Non-pigmented ciliary epithelial cell (primary cell): ENCODE data around the gene HES6.

Experiments used
- DNase-seq: peaks from one replicate; pipeline ENCODE4 v3.0.0-alpha.2; 2010; ENCODE audit warnings: low read depth

HES6 gene

DNA sequence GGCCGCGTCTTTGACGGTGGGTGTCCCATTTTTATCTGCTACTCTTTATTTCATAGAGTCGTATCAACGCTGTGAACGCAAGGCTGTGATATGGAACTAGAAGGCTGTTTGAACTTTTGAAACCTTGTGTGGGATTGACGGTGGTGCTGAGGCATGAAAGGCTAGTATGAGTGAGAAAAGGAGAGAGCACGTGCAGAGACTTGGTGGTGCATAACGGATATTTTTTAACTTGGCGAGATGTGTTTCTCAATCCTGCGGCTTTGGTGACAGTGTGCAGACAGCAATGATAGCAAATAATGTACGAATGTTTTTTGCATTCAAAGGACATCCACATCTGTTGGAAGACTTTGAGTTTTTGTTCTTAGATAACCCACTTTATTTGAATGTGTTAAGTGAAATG, 6.2 kb downstream of the HES6 start:
- DNase-seq = no peak

DNA sequence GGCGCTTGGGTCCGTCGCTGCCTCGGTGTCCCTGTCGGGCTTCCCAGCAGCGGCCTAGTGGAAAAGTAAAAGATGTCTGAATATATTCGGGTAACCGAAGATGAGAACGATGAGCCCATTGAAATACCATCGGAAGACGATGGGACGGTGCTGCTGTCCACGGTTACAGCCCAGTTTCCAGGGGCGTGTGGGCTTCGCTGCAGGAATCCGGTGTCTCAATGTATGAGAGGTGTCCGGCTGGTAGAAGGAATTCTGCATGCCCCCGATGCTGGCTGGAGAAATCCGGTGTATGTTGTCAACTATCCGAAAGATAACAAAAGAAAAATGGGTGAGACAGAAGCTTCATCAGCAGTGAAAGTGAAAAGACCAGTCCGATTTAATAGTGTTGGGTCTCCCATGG, 8.0 kb downstream of the HES6 start:
- DNase-seq = no peak

DNA sequence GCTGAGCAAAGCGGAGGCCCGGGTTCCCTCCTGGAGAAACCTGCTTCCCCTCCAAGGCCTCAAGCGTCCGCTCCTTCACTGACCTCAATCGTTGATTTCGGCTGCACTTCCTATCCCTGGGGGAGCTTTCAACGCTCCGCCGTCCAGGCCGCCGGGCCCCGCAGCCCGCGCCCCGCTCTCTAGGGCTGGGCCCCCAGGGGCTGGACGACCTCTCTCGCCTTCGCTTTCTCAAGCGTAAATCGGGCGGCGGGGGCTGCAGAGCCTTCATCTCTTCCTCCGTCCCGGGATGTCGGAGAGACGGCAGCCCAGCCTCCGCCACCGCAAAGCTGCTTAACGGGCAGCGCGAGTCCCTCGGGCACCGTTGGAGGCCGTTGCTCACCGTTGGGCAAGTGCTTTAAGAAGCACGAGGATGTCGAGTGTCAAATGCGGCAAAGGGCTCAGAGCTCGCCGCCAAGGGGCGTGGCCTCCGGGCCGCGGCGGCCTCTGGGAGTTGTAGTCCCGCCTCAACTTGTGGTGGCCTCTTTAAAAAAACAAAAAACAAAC, 8.5 kb downstream of the HES6 start:
- DNase-seq = no peak

DNA sequence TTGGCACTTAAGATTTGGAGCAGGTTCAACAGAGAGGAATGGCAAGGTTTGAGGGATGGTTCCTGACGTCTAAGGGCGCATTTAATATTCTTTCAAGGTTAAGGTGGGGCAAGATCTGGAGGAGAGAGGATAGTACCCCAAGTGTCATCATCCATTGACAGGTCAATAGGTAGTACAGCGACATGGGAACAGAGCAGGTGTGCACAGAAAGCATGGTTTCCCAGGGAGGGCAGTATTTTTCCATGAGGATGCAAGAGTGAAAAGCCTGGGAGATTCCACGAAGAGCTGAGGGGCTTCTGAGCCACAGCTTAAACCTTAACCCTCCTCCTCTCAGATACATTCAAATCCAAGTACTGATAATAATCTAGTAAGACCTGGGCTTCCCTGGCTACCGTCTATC, 9.1 kb downstream of the HES6 start:
- no peak for DNase-seq

DNA sequence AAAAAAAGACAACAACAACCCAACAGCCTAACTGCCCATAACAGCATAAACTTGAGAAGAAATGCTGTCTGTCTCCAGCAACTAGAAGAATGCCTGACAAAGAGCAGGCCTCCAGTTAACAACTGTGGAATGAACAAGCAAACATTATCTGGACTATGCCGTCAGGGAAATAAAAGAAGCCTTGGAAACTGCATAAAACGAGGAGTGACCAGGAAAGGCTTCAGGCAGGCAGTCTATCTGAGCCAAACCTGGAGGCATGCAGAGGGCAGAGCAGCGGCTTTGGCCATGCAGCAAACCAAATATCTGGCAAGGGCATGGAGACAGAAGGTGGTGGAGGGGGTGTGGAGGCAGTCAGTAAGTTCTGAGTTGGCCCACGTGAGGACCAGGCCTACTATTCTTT, 11.1 kb downstream of the HES6 start:
- DNase-seq = no peak

DNA sequence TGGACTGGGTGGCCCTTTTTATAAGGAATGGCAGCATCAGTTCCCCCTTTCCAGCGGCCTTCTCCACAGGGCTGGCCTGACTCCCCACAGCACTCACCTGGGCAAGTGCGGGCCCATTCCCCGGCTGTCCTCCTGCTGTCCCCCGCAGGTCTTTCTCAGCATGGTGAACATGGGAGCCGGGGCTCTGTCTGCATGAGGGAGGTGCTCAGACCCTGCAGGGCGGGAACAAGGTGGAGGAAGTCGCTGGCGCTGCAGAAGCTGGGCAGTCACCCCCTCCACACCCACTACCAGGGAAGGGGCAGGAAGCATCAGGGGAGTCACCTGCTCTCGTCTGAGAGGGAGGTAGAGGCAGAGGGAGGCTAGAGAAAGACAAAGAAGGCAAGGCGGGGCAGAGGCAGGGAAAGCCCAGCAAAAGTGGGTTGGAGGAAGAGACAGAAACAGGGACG, 12.2 kb downstream of the HES6 start:
- no peak for DNase-seq

DNA sequence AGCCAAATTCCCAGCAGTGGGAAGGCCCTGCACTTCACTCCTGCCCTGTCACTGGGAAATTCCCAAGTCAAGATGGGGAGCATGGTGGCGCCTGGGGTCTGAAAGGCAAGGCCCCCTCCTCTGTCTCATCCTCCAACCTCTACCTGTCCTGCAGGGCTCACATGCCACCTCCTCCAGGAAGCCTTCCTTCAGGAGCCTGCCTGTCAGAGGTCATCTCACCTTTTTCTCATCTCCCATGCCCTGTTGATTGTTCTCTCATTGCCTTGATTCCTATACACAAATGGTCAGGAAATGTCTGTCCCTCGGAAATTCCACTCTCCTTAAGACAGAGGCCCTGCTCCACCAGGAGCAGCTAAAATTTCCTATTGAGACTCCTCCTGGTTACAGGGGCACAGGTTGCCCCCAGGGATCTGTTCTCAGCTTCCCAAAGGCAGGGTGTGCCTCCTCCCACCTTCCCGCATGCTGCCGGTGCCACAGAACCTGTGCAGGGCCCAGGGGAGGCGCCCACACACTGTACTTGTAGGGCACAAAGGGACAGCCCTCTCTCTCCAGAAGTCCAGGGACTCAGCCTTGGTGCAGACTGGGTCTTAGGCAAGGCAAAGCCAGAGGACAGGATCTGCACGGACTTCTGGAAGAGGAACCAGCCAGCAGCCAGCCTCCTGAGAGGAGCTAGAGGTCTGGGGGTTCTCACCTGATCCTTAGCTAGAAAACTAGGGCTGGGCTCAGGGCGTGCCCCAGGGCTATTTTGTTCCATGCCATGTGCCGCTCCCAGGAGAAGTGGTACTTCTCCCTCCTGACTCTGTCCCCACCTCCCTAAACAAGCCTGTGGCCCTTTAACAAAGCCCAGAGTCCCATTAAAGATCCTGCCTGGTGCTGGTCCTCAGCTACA, 12.9 kb downstream of the HES6 start:
- no peak for DNase-seq

DNA sequence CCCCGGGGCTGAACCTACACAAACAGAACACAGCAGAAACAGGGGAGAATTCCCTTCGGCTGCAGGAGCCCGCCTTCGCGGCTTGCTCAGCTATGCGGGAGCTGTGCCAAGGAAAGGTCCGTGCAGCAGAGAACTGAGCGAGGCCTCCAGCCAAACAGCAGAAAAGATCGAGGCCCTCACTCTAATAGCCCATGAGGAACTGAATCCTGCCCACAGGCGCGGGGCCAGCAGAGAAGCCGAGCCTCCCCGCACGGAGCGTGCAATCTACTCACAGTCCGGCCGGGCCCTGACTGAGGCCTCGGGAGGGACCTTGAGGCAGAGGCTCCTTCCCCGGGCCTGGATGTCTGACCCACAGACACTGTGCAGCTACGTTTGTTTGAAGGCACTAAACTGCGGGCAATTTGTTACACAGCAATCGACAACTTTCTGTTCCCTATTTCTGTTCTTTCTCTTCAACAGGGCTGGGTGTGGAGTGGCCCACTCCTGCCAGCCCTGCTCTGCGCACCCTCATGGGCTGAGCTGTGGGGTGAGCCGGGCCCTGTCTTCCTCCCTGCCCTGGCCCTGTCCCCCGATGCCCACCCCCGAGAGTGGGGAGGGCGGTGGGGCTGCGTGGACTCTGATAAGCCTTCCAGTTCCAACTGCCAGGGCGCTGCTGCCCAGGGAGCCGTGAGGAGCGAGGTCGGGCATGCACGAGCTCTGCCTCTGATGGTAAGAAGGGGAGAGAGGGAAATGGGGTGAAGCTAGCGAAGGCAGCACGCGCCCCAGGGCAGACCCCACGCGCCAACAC, 13.7 kb downstream of the HES6 start:
- DNase-seq = no peak

DNA sequence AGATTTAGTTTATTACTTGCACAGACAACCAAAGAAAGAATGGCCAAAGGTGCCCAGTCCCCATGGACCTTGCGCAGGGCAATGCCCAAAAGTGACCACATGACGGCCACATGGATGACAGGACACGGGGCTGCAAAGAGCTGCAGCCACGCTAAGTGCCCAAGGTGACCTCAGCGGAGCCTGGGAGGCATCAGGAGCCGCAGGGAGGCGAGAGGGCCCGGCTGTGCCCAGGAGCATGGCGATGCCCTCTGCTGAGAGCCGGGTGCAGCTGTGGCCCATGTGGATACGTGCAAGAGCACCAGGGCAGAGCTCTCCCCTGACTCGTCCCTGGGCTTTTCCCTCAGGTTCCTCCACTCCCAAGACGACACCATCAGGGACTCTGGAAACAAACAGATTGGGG, 14.7 kb downstream of the HES6 start:
- no peak for DNase-seq

DNA sequence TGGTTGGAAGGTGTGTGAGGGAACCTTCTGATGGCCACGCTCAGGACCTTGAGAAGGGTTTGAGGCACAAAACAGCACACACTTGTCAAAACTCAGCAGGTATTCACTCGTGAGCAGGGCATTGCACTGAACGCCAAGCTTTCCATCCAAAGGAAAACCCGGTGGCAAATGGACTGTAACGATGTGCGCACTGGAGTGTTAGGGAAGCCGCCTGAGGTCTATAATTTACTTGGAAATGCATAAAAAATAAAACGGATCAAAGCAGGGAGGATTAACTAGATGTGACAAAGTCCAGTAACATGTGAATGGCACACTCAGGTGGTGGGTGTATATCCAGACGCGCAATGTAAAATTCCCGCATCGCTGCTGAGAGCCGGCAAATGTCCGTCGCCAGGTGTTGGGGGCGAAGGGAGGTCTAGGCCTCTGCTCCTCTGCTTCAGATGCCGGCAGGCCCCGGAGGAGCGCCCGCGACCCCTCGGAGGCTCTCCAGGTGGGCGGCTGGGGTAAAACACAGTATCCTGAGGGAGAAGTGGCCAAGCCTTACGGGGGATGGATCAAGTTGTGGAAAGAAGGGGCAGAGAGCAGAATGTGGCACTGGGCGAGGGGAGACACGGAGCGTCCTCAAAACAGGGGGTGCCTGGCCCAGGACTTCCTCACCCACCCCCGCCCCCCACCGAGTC, 15.3 kb downstream of the HES6 start:
- no peak for DNase-seq

DNA sequence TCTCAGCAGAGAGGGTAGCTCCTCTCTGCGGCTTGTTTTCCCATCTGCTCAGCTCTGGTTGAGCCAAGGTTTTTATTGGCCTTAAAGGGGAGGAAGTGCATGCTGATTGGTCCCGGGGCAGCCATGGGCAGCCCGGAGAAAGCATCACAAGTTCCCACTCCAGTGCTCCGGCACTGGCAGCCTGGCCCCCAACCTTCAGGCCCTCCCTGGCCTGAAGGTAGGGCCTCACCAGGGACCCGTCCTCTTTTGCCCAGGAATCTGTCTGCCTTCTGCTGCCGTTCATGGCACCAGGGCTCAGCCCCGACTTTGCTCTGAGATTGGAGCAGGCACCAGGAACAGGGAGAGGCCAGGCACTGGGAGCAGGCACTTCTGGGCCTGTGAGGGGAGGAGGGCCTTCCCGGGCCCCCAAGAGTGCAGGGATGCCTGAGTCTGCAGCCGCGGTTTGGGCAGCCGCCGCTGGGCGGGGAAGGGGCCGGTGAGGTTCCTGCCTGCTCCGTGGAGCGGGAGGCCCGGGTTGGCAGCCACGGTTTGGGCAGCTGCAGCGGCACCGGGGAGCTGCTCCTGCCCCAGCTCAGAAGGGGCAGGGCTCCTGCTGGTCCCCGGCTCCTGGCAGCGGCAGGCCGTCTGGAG, 18.8 kb downstream of the HES6 start:
- DNase-seq = no peak

DNA sequence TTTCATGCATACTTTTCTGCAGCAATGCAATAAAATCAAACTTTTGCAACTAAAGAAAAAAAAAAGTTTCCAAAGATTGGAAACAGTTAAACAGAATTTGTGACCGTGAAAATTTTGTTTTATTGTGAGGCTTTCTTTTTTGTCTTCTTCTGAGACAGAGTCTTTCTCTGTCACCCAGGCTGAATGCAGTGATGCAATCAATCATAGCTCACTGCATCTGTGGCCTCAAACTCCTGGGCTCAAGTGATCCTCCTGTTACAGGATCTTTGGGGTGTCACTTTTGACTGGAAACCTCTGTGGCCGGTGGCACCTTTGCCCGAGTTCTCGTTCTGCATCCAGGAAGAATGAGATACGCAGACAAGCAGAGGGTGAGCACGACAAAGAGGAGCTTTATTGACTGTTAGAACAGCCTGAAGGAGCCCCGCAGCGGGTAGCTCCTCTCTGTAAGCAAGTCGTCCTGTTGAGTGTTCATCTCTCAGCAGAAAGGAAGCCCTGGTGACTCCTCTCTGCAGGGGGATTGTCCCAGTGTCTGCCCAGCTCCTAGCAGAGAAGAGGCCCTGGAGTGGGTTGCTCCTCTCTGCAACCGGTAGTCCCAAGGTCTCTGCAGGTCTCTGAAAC, 19.5 kb downstream of the HES6 start:
- DNase-seq = no peak

DNA sequence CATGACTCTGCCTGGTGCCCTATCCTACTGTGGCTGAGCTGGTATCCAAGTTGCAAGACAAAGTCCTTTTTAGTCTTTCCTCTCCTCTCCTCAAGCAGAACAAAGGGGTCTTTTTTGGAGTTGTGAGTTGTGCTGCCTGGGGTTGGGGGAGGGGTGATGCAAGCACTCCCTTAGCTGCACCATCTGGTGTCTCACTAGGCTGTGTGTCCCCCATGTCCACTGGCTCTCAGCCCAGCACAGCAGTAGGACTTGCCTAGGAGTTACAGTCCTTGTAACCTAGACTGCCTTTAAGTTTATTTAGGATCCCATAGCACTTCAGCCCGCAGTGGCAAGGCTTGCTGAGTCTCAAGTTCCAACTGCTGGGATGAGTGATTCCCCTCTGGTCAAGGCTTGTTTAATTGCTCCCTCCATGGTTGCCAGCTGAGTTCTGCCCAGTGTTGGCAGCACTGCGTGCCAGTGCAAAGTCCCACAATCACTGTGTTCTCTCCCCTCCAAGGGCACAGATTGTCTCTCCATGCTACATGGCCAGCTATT, 23.1 kb downstream of the HES6 start:
- DNase-seq = no peak

DNA sequence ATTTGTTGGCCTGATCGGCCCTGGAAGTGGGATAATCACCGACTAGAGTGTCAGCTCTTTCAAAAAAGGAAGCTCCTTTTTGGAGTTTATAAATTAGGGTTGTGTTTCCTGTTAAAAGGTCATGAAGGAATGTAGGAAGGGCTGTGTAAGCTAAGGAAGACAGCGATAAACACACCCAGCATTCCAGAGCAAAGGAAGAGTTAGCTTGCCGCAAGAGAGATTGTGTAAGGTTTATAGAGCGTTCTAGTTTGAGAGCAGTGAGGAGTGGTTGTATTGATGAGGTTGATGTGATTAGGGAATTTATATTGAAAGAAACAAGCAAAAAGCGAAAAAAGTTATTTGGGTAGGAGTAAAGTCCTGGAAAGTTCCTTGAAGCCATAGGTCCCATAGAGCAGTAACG, 32.8 kb downstream of the HES6 start:
- no peak for DNase-seq

DNA sequence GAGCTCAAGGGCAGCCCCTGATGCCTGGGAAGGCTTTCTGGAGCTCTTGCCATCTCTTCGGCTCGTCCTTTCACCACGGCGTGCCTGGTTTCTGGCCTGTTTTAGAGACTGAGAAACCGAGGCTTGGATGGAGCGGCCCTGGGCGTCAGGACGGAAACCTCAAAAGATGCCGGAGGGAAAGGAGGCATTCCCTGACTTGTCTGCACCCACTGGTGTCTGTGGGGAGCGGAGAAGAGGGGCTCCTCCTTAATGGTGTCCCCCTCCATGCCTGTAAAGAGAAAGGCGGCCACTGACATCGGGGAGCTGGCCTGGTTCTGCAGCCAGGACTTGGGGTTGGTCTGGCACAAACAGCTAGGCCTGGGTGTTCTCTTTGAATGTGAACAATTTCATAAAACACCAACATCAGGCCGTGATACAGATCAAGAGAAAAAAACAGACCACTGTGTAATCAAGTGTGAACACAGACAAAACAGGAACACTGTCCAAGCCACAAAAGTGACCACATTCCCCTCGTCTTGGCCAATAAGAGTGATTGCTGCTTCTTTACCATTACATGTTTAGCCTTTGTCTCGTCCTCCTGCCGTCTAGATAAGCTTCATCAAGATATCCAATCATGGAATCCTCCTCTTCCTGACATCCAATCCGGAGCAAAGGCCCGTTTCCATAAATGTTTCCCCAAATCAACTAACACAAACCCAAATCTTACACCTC, 35.7 kb downstream of the HES6 start:
- no peak for DNase-seq

DNA sequence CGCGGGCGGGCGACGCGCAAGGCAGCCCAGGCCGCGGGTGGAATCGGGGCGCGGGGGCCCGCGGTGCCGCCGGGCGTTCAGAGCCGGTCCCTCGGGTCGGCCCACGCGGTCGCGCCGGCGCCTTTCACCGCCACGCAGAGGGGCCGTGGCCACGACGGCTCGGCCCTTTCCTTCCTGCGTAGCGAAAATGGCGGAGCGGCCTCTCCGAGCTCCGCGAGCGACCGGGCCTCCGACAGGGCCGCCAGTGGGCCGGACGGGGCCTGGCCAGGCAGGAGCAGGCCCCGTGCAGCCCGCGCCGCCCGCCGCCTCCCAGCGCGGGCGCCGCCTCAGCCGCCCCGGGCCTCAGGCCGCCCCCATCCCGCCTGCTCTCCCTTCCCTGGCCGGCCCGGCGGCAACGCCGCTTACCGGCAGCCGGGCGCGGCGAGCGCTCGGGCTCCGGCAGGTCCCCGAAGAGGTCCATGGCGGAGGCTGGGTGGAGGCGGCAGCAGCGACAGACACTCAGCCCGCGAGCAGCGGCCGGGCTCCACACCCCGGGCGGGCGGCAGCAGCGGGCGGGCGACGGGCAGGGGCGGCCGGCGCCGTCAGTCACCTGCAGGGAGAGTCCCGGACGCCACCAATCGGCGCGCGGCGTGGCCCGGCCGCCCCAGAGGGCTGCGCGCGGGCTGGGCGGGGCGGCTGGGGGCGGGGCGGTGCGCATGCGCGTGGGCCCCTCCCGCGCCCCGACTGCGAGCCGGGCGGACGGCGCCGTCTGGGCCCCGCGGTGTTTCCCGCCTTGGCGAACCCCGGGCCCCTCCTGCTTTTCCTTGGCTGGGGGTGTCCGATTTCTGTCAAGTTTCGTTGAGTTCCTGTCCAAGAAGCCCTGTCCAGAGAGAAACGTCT, 36.5 kb downstream of the HES6 start, which contains the start of gene ILKAP:
TSS of gene ILKAP (minus strand) at position 602 of the 879 bp plus-strand sequence. CDS start at position 460, 142 bp downstream.
- no peak for DNase-seq

DNA sequence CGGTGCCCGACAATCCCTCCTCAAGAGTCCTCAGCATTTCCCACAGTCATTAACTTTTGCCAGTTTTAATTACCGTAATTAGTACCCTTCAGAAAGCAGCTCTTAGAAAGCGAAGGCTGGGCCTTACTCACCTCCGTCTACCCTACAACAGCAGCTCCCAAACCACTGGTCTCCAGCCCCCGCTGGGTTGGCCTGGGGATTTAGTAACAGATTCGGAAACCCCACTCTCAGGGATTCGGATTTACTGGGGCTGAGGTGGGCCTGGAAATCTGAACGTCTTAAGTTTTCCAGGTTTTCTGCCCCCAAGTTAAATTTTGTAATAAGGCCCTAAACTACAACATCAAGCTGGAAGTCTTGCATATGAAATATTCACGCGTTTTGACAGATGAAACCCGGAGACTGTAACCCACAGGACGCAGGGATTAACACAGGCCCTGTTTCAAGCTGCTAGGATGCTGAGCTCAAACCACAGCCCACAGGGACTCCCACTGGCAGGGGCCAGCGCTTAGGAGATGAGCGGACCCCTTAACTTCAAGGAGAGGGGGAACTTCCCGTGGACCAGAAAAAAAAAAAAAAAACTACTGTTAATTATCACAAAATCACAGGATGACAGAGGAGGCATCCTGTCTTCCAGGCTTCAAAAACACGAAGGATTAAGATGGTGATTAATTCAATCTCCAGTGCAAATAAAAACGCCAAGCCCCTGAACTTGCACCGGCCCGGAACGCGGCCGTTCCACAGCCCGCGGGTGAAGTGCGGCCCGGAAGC, 37.3 kb downstream of the HES6 start:
- no peak for DNase-seq

DNA sequence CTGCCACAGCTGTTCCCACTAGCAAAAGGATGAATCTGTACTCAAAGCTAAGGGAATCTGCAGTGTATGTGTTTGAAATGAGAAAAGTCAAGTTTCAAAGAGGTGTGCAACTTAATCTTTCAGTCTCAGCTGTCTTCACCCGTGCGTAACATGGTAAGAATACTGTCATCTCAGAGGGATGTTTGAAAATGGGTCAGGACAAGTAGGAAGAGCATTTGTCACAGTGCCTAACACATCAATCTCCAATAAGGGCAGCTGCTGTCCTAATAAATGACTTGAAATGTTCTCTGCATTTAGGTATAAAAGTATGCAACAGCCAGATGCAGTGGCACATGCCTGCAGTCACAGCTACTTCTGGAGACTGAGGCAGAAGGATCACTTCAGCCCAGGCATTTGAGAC, 49.4 kb downstream of the HES6 start:
- no peak for DNase-seq
